ENCODE measurements around the gene PLA2G10. TPM values are rescaled to one million over a fixed set of nuclear protein-coding genes. Genes with fewer than 3 reads are reported as not detected.
A peak's percentile ranks its signal among the peaks of the same experiment; 100 is the strongest.

Gene PLA2G10
- polyA plus RNA-seq, 1 of the 3 experiments (the other 2 are of a cell fraction), result not detected

GRCh38 chr16:14629919-14630619, 64.0 kb downstream of the PLA2G10 start, which contains the start of gene PARN:
TSS of gene PARN (minus strand) at chr16:14630260. CDS start at chr16:14630125, 135 bp downstream.
- peaks cover 11% of the 10 kb centered on the region for H3F3A ChIP-seq (replicated peaks; ENCODE audit: insufficient read depth)
- H3K36me3 ChIP-seq (replicated peaks in 1 of 2; ENCODE audit: control insufficient read depth in 1 of 2, insufficient read depth in 2 of 2, low read length in 1 of 2), result peaks cover 15 to 34% of the 10 kb centered on the region in 2 experiments
- ChIA-PET CTCF (no interaction called here), POLR2A (interaction anchor here (0.6 kb wide), 1 partner anchor 33 kb away, joined by 3 read pairs; no protein-coding TSS in a partner anchor)
- TF ChIP-seq SIN3A (IDR thresholded peaks at IDR 0.05; ENCODE audit: borderline replicate concordance, low read depth, low read length) (no peak; the same call in 1 of the 2 replicates), FOSL2 (IDR thresholded peaks at IDR 0.05; ENCODE audit: borderline replicate concordance, low read depth) (no peak), POLR2AphosphoS5 (IDR thresholded peaks at IDR 0.05; ENCODE audit: low read depth, low read length) (peak; percentile 76), ELF1 (IDR thresholded peaks at IDR 0.05) (peak; percentile 95), TEAD4 (IDR thresholded peaks at IDR 0.05; ENCODE audit: borderline replicate concordance, insufficient read depth) (0 out of 2 replicates have a peak, but pooled peaks have one; percentile 54), GABPA (IDR thresholded peaks at IDR 0.05; ENCODE audit: low read depth) (peak; percentile 53; the same call in 1 of the 2 replicates), NRF1 (IDR thresholded peaks at IDR 0.05; ENCODE audit: low read depth, low read length) (peak; percentile 95), CHD2 (IDR thresholded peaks at IDR 0.05; ENCODE audit: low read length, partially characterized antibody) (no peak), IRF3 (IDR thresholded peaks at IDR 0.05; ENCODE audit: low read depth, low read length) (no peak), USF1 (IDR thresholded peaks at IDR 0.05; ENCODE audit: borderline replicate concordance, low read depth) (no peak), SMC3 (IDR thresholded peaks at IDR 0.05; ENCODE audit: low read depth, low read length) (no peak), GATA2 (CRISPR knock-in tag; IDR thresholded peaks at IDR 0.05) (no peak), JUND (IDR thresholded peaks at IDR 0.05) (no peak), TAF1 (IDR thresholded peaks at IDR 0.05; ENCODE audit: borderline replicate concordance, low read depth, low read length) (peak; percentile 77; the same call in 1 of the 2 replicates), YY1 (IDR thresholded peaks at IDR 0.05; ENCODE audit: low read depth) (no peak), RCOR1 (IDR thresholded peaks at IDR 0.05; ENCODE audit: low read length) (peak; percentile 26; the same call in 1 of the 2 replicates), MAX (IDR thresholded peaks at IDR 0.05; ENCODE audit: low read depth) (peak; percentile 92), MXI1 (IDR thresholded peaks at IDR 0.05; ENCODE audit: low read depth, low read length) (peak; percentile 75; the same call in 1 of the 2 replicates), RXRA (IDR thresholded peaks at IDR 0.05; ENCODE audit: borderline replicate concordance, low read depth) (no peak), USF2 (IDR thresholded peaks at IDR 0.05; ENCODE audit: borderline replicate concordance, low read depth, low read length) (no peak), EP300 (IDR thresholded peaks at IDR 0.05; ENCODE audit: borderline replicate concordance in 1 of 2, low read depth in 1 of 2, low read length in 1 of 2) (peak in 1 of 2 experiments; percentile 26; a peak in 1 of 4 replicates), EZH2phosphoT487 (IDR thresholded peaks at IDR 0.05; ENCODE audit: borderline replicate concordance, low read depth) (no peak)
- peaks cover 58% of the 10 kb centered on the region for H3K79me2 ChIP-seq (ENCODE audit: insufficient read depth)
- DNase-seq, result peak; percentile 98
- H2AFZ ChIP-seq (ENCODE audit: low read depth), result peak within 1 kb of the TSS; percentile 81; the same call in 1 of the 2 replicates
- H3K4me1 ChIP-seq (ENCODE audit: control insufficient read depth in 1 of 2, insufficient read depth in 2 of 2, low read depth in 1 of 2, low read length in 1 of 2), result peaks cover 12 to 17% of the 10 kb centered on the region in 2 experiments; a peak in 3 of 4 replicates
- no peaks in the 10 kb centered on the region for H3K9me3 ChIP-seq
- peak within 1 kb of the TSS; percentile 77 to 91 for H3K4me3 ChIP-seq (ENCODE audit: low read depth in 2 of 2, low read length in 1 of 2)
- peaks cover 16% of the 10 kb centered on the region for H4K20me1 ChIP-seq (ENCODE audit: insufficient read depth)
- H3K4me2 ChIP-seq, result peak within 1 kb of the TSS; percentile 94
- peak within 1 kb of the TSS; percentile 97 for H3K9ac ChIP-seq
- H3K27me3 ChIP-seq (ENCODE audit: insufficient read depth), result no peaks in the 10 kb centered on the region
- no peaks in the 10 kb centered on the region for H3K9me2 ChIP-seq
- 9% methylated on average over 12 of the region's 51 CpGs for WGBS (ENCODE audit: low lambda C conversion rate)
- peak within 1 kb of the TSS; percentile 79 to 82 for H3K27ac ChIP-seq (ENCODE audit: low read depth in 2 of 2, low read length in 1 of 2)
